Natural killer cell (primary cell): ENCODE results near the gene DCDC2B. TPM values are rescaled to one million over a fixed set of nuclear protein-coding genes. Genes with fewer than 3 reads are reported as not detected.

Source experiments
- ATAC-seq, 3 donors: fragments of 150-1000 bp in 2 of 3; fragments of 200-7000 bp in 1 of 3; cut with Tn5 transposase; 1 replicate in 1 of 3; 2 replicates in 2 of 3; pipeline ENCODE4 v1.10.0; 2021; ENCODE audit warnings: mild to moderate bottlenecking in 2 of 3, moderate library complexity in 2 of 3
- DNase-seq, 2 donors: peaks; one replicate each; pipeline versions ENCODE4 v3.0.0 to v3.0.0-alpha.2; 2013 to 2021; ENCODE audit warnings: mixed read lengths in 1 of 2
- H3K27ac ChIP-seq: one replicate; pipeline ENCODE4 v1.5.1; 2013; ENCODE audit warnings: mild to moderate bottlenecking, low read length
- H3K27me3 ChIP-seq: one replicate; pipeline ENCODE4 v1.6.1; 2013; ENCODE audit warnings: low read length; ENCODE audit not compliant: control insufficient read depth, insufficient read depth
- H3K36me3 ChIP-seq: one replicate; pipeline ENCODE4 v1.6.1; 2013; ENCODE audit warnings: low read length; ENCODE audit not compliant: control insufficient read depth, insufficient read depth
- H3K4me1 ChIP-seq: one replicate; pipeline ENCODE4 v1.6.1; 2013; ENCODE audit warnings: low read length; ENCODE audit not compliant: control insufficient read depth, insufficient read depth
- H3K4me3 ChIP-seq: one replicate; pipeline ENCODE4 v1.5.1; 2013; ENCODE audit warnings: low read length
- H3K9me3 ChIP-seq: one replicate; pipeline ENCODE4 v1.6.1; 2013; ENCODE audit warnings: low read length; ENCODE audit not compliant: control insufficient read depth, insufficient read depth
- H3K27ac Mint-ChIP-seq, 2 donors: one replicate each; pipeline ENCODE4 v1.8.0; 2022; ENCODE audit warnings: mild to moderate bottlenecking in 2 of 2, mixed read lengths in 2 of 2, moderate library complexity in 1 of 2
- H3K27me3 Mint-ChIP-seq, 2 donors: one replicate each; pipeline ENCODE4 v1.8.0; 2022; ENCODE audit warnings: low read depth in 2 of 2, mixed read lengths in 2 of 2
- H3K36me3 Mint-ChIP-seq: one replicate; pipeline ENCODE4 v1.8.0; 2022; ENCODE audit warnings: mixed read lengths
- H3K4me1 Mint-ChIP-seq, 2 donors: one replicate each; pipeline ENCODE4 v1.8.0; 2022; ENCODE audit warnings: mixed read lengths in 2 of 2
- H3K4me3 Mint-ChIP-seq: one replicate; pipeline ENCODE4 v1.8.0; 2022; ENCODE audit warnings: mild to moderate bottlenecking, moderate library complexity, mixed read lengths
- H3K9me3 Mint-ChIP-seq, 2 donors: one replicate each; pipeline ENCODE4 v1.8.0; 2022; ENCODE audit warnings: mixed read lengths in 2 of 2
- WGBS: methylation state at CpG from one replicate; pipeline ENCODE4 v1.1.7; 2013; ENCODE audit warnings: missing lambda C conversion rate; ENCODE audit not compliant: insufficient coverage; 5-methylcytosine and 5-hydroxymethylcytosine counted together
- intact Hi-C: fragments of 100-400 bp; cut with micrococcal nuclease; formaldehyde crosslinking; loops from one replicate; pipeline ENCODE4 v1.14.2; 2022
- total RNA-seq, 4 donors: library from RNA; stranded (reverse); fragments of 120-200 nt in 1 of 4; gene quantifications; one replicate each; pipeline versions ENCODE4 v1.2.3 to v1.2.4, GENCODE V29; 2013 to 2022
- TF ChIP-seq, protein P1 (sequence below): fragments of 200-600 bp; IDR thresholded peaks from one replicate; pipeline ENCODE4 v1.8.0; 2022; ENCODE audit warnings: antibody characterized with exemption

Gene DCDC2B
- total RNA-seq, 3 donors from 2014 or later (not counting 1 experiment from before 2014, with no cell fraction given): not detected

DNA sequence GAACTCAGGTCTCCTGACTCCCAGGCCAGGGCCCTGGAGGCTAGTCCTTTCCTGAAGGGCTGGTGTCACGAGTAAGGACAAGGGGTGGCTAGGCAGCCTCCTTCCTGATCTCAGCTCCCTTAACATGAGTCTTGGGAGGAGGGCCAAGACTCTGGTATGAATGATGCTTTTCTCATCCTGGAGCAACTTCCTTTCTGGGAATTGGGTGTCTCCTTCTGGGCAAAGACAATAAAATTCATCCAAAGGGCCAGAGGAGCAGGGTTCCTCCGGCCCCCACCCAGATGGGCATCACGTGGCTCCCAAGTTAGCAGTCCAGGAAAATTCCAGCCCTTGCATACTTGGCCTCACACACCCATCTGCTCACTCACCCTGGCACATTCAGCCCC, 38.0 kb downstream of the DCDC2B start, which contains the start of gene FAM167B:
FAM167B (plus strand) TSS at position 335 of the 386 bp plus-strand sequence. CDS start 200 bp downstream, outside the sequence.
- Histone ChIP-seq H3K9me3 (no peaks in the 10 kb centered on the region), H3K4me1 (peaks cover 52% of the 10 kb centered on the region), H3K4me3 (no peak within 1 kb of the TSS), H3K27ac (peak within 1 kb of the TSS; percentile 51), H3K36me3 (no peaks in the 10 kb centered on the region), H3K27me3 (no peaks in the 10 kb centered on the region)
- ATAC-seq: no peak
- TF ChIP-seq, protein P1, sequence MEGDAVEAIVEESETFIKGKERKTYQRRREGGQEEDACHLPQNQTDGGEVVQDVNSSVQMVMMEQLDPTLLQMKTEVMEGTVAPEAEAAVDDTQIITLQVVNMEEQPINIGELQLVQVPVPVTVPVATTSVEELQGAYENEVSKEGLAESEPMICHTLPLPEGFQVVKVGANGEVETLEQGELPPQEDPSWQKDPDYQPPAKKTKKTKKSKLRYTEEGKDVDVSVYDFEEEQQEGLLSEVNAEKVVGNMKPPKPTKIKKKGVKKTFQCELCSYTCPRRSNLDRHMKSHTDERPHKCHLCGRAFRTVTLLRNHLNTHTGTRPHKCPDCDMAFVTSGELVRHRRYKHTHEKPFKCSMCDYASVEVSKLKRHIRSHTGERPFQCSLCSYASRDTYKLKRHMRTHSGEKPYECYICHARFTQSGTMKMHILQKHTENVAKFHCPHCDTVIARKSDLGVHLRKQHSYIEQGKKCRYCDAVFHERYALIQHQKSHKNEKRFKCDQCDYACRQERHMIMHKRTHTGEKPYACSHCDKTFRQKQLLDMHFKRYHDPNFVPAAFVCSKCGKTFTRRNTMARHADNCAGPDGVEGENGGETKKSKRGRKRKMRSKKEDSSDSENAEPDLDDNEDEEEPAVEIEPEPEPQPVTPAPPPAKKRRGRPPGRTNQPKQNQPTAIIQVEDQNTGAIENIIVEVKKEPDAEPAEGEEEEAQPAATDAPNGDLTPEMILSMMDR: no peak
- 94% methylated on average over 3 of the region's 3 CpGs for WGBS
- Mint-ChIP-seq H3K4me1 (peaks cover 39 to 55% of the 10 kb centered on the region in 2 donors), H3K27me3 (no peaks in the 10 kb centered on the region), H3K9me3 (no peaks in the 10 kb centered on the region), H3K4me3 (peak within 1 kb of the TSS; percentile 75), H3K36me3 (no peaks in the 10 kb centered on the region), H3K27ac (peak within 1 kb of the TSS; percentile 93 to 96)
- intact Hi-C loops: no loop called here
- DNase-seq: peak in 1 of 2 donors; percentile 14

DNA sequence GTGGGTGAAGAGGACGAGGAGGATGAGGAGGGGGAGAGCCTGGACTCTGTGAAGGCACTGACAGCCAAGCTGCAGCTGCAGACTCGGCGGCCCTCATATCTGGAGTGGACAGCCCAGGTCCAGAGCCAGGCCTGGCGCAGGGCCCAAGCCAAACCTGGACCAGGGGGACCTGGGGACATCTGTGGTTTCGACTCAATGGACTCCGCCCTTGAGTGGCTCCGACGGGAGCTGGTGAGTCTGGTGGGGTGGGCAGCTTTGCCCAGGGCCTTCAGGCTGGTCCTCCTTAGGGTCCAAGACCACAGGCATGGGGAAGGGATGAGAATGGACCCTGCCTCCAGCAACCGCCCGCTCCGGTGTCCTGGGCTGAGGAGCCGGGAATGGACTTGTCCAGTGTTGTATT, 38.6 kb downstream of the DCDC2B start:
- intact Hi-C loops: no loop called here
- Histone ChIP-seq H3K4me3 (no peak overlapping the region), H3K27me3 (no peaks in the 10 kb centered on the region), H3K9me3 (no peaks in the 10 kb centered on the region), H3K36me3 (no peaks in the 10 kb centered on the region), H3K4me1 (peaks cover 56% of the 10 kb centered on the region), H3K27ac (peak overlapping the region; percentile 51)
- no peaks in the 10 kb centered on the region for H3K9me3 Mint-ChIP-seq
- peak overlapping the region; percentile 93 to 96 for H3K27ac Mint-ChIP-seq
- DNase-seq (no peak), ATAC-seq (no peak)
- 96% methylated on average over 12 of the region's 12 CpGs for whole genome bisulfite sequencing
- TF ChIP-seq, protein P1: no peak
- H3K27me3 Mint-ChIP-seq: no peaks in the 10 kb centered on the region
- H3K4me1 Mint-ChIP-seq: peaks cover 44 to 55% of the 10 kb centered on the region in 2 donors
- peak overlapping the region; percentile 75 for H3K4me3 Mint-ChIP-seq
- no peaks in the 10 kb centered on the region for H3K36me3 Mint-ChIP-seq

DNA sequence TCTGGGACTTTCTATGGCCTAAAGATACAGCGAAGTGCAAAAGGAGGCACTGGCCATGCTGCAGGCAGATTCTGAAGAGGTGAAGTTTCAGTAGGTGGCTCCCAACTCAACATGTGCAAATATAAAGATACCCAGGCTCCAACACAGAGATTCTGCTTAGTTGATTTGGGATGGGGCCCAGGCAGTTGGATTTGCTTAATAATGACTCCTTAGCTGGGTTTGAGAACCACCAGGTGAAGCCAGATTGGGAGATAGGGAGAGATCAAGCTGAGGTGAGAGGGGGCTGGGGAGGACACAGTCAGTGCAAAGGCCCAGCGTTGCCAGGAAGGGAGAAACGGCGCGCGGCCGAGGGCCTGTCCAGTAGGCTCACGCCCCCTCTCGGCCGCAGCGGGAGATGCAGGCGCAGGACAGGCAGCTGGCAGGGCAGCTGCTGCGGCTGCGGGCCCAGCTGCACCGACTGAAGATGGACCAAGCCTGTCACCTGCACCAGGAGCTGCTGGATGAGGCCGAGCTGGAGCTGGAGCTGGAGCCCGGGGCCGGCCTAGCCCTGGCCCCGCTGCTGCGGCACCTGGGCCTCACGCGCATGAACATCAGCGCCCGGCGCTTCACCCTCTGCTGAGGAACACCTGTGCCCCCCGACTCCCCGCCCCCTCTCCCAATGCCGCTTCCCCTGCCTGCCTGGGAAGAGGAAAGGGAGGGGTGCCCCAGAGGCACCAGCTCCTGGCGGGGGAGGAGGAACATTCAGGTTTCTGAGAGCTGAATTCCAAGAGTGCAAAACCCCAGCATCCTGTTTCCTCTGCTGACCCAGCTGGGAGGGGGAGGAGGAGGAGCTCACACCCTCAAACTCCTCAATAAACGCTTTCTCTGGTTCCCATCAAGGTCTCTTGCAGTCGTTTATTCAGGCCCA, 39.3 kb downstream of the DCDC2B start:
- Mint-ChIP-seq H3K4me1 (peaks cover 50 to 57% of the 10 kb centered on the region in 2 donors), H3K27ac (peak overlapping the region; percentile 93 to 96), H3K36me3 (no peaks in the 10 kb centered on the region), H3K4me3 (peak overlapping the region; percentile 100), H3K27me3 (no peaks in the 10 kb centered on the region), H3K9me3 (no peaks in the 10 kb centered on the region)
- 8% methylated on average over 28 of the region's 31 CpGs for WGBS
- no peaks in the 10 kb centered on the region for H3K36me3 ChIP-seq
- H3K4me1 ChIP-seq: peaks cover 61% of the 10 kb centered on the region
- intact Hi-C loops: no loop called here
- peak overlapping the region; percentile 51 for H3K27ac ChIP-seq
- no peaks in the 10 kb centered on the region for H3K9me3 ChIP-seq
- DNase-seq (peak; percentile 75 to 85), ATAC-seq (peak; percentile 29 to 63 (median 53))
- H3K27me3 ChIP-seq: no peaks in the 10 kb centered on the region
- no peak overlapping the region for H3K4me3 ChIP-seq
- TF ChIP-seq, protein P1: peak; percentile 91
